GM12864 (cell line): ENCODE measurements around the gene IFNL1.

Experiments
- DNase-seq: peaks from one replicate; pipeline ENCODE4 v3.0.0-alpha.2; 2011; ENCODE audit warnings: low read depth
- H3K4me3 ChIP-seq: 2 replicates; pipeline ENCODE4 v1.5.1; 2011; ENCODE audit warnings: mild to moderate bottlenecking, low read depth, low read length, control low read depth
- CTCF ChIP-seq: IDR thresholded peaks from 2 replicates; pipeline ENCODE4 v1.5.1; 2011; ENCODE audit warnings: low read depth, mild to moderate bottlenecking, moderate library complexity, low read length, control low read depth, inconsistent platforms; ENCODE audit errors: missing control alignments

IFNL1 gene

GRCh38 chr19:39310558-39311311, 14.5 kb downstream of the IFNL1 start:
- no peak for TF ChIP-seq CTCF

GRCh38 chr19:39314016-39314728, 18.0 kb downstream of the IFNL1 start:
- TF ChIP-seq CTCF, result no peak
- DNase-seq, result no peak
- H3K4me3 ChIP-seq, result no peak overlapping the region

More at GRCh38 chr19:39310558-39311311, 14.5 kb downstream of the IFNL1 start:
- no peak overlapping the region for H3K4me3 ChIP-seq
- no peak for DNase-seq

GRCh38 chr19:39315933-39316332, 19.7 kb downstream of the IFNL1 start:
- TF ChIP-seq CTCF, result no peak
- H3K4me3 ChIP-seq, result no peak overlapping the region
- DNase-seq, result no peak

GRCh38 chr19:39316627-39317321, 20.6 kb downstream of the IFNL1 start:
- TF ChIP-seq CTCF, result no peak
- no peak overlapping the region for H3K4me3 ChIP-seq
- DNase-seq, result no peak

- no peak for TF ChIP-seq CTCF
Observed at GRCh38 chr19:39317476-39317875, 21.3 kb downstream of the IFNL1 start.

GRCh38 chr19:39318071-39318470, 21.9 kb downstream of the IFNL1 start:
- no peak for TF ChIP-seq CTCF
- no peak overlapping the region for H3K4me3 ChIP-seq
- DNase-seq, result no peak

More at GRCh38 chr19:39317476-39317875, 21.3 kb downstream of the IFNL1 start:
- no peak for DNase-seq
- H3K4me3 ChIP-seq, result no peak overlapping the region
